HG03108 (cell line): ENCODE data around the gene SIPA1L3.

Experiments
- ATAC-seq: cut with Tn5 transposase; IDR thresholded peaks from one replicate; pipeline ENCODE4 v1.9.1; 2021; ENCODE audit warnings: moderate library complexity; ENCODE audit not compliant: unreplicated experiment

SIPA1L3 gene

GRCh38 chr19:38206006-38206745 is 299.2 kb downstream of the SIPA1L3 start:
- ATAC-seq: no peak

- ATAC-seq: no peak
Measured at GRCh38 chr19:38206928-38207327, 299.9 kb downstream of the SIPA1L3 start.

- no peak for ATAC-seq
Measured at GRCh38 chr19:38207543-38207942, 300.5 kb downstream of the SIPA1L3 start.

DNA sequence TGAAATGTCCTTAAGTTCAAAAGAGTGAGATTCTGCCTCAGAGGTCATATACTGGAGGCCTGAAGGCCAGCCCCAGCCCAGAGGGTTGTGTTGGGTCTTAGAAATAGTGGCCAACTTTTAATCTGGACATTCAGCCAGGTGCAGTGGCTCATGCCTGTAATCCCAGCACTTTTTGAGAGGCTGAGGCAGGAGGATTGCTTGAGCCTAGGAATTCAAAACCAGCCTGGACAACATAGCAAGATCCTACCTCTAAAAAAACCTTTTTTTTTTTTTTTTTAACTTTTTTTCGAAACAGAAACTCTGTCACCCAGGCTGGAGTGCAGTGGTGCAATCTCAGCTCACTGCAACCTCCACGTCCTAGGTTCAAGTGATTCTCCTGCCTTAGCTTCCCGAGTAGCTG is 301.6 kb downstream of the SIPA1L3 start:
- ATAC-seq: no peak

GRCh38 chr19:38209152-38209551 is 302.1 kb downstream of the SIPA1L3 start:
- no peak for ATAC-seq

DNA sequence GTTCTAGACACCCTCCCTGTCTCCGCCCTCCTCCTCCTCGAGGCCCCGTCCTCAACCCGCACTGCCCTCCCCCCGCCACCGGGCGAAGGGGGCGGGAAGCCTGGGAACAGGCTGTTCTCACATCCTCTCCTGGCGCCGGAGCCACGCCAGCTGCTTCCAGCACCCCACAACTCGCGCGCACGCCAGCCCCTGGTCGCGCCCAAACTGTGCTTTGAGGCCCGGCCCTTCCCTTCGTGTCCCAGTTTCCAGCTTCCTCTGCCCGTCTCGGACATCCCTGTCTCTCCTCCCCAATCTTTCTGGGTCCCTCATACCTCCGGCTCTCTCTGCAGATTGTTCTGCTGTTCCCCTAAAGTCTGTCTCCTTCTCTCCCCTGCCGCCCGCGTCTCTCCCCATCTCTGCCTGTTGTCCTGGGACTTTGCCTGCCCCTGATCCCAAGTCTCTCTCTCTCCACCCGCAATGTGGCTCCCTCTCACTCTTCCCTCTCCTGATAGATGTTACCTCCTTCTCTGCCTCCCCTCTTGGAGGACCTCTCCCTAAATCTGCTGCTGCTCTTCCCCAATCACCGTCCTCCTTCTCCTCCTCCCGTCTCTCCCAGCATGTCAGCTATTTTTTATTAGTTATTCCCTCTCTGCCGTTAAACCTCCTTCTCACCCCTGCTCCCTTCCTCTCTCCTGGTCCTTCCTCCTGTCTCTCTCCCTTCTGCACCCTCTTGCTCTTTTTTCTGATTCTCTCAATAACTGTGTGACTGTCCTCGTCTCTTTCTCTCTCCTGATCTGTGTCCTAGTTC is 302.9 kb downstream of the SIPA1L3 start:
- ATAC-seq: no peak

GRCh38 chr19:38210458-38210987 is 303.5 kb downstream of the SIPA1L3 start:
- no peak for ATAC-seq

GRCh38 chr19:38211151-38211591 is 304.2 kb downstream of the SIPA1L3 start:
- ATAC-seq: no peak

DNA sequence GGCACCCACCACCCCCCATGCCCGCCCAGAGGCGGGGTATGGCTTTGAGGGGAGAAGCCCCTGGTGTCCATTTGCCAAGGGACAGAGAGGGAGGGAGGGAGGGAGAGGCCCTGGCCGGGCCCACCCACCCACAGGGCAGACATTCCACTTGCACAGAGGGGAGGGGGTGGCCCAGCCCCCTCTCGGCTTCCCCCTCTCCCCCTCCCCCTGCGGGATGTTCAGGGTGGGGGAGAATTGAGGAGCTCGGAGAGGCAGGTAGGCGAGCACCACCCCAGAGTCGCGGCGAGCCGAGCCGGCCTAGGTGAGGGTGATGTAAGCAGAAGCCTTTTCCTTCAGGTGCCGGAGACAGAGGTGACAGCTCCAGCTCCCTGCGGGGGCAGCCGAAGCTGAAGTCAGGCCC is 304.8 kb downstream of the SIPA1L3 start:
- no peak for ATAC-seq

DNA sequence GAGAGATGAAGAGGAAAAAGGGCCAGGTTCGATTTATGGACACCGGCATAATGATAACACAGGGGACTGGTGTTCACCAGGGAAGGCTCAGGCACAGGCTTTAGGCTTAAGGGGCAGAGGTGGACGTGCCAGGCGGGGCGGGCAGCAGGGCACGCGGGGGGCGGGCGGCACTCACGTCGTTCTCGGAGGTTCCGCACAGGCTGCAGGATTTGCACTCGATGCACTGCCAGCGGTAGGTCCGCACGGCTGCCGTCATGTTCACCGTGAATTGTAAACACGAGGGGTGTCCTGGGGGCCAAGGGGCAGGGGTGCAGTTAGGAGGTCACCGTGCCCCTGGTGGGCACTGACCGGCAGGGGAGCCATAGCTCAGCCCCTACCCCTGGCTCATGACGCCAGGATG is 306.5 kb downstream of the SIPA1L3 start:
- ATAC-seq: no peak

- ATAC-seq: no peak
Measured at GRCh38 chr19:38213911-38214625, 307.1 kb downstream of the SIPA1L3 start.

DNA sequence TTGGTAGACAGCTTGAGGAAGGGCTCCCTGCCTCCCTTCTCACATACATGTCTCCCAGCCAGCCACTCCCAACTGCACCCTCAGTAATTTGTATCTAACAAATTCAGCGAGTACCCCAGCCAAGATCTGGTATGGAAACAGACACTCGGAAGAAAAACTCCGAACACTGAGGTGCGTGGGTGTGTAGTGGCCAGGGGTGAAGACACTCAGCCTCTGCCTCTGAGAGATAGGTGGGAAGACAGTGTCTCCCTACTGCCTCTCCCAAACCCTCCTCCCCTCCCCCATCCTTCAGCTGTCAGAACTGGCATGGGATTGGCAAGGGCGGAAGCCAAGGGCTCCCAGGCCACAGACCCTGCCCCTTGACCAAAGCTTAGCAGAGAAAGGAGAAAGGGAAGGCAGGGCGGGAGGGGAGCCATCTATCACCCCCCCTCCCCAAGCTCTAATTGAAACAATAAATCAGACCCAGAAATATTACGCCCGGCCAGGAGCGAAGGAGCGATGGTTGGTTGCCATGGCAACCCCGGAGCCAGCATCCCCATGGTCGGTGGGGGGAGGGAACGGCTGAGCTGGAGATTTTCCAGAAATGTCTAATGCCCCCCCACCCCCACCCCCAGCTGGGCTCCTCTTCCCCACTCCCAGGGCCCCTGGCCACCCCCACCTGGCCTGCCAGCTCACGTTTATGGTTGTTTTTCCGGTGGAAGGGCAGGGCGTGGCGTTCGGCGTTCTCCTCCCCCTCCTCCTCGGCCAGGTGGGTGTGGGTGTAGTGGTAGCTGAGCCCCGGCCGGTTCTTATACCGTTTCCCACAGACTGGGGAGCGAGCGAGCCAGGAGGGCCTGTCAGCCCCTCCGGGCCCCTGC is 310.0 kb downstream of the SIPA1L3 start:
- no peak for ATAC-seq

GRCh38 chr19:38218204-38218603 is 311.2 kb downstream of the SIPA1L3 start:
- ATAC-seq: no peak

DNA sequence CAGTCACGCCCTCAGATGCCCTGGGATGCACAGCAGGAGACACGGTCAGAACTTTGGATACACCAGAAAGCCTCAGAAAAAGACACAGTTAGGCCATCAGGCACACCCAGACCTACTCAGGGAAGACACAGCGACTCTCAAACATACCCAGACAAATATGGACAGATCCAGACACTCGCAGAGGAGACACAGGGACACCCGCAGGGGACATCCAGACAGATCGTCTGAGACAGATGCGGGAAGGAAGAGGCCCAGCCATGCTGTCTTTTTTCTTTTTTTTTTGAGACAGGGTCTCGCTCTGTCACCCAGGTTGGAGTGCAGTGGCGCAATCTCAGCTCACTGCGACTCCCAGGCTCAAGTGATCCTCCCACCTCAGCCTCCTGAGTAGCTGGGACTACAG is 312.2 kb downstream of the SIPA1L3 start:
- ATAC-seq: no peak

- no peak for ATAC-seq
Measured at GRCh38 chr19:38221421-38221820, 314.4 kb downstream of the SIPA1L3 start.

- ATAC-seq: no peak
Measured at GRCh38 chr19:38221919-38222830, 315.2 kb downstream of the SIPA1L3 start.

DNA sequence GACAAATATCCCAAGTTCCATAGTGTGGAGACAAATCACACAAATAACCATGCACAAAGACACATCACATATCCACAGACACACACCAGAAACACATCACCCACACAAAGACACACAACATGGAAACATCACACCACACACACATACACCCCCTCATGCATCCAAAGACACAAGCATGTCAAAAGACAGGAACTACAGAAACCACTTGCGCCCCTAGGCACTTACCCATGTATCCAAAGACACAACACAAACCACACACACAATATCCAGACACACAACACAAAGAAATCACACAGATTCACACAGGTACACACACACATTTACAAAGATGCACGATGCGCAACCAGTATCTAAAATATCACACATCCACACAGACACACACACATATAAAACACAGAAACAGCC is 316.1 kb downstream of the SIPA1L3 start:
- ATAC-seq: no peak

GRCh38 chr19:38223617-38224013 is 316.6 kb downstream of the SIPA1L3 start:
- ATAC-seq: no peak
